ENCODE measurements around the gene POU2AF3.

The POU2AF3 gene

GRCh38 chr11:111327908-111328624, 29.7 kb downstream of the POU2AF3 start:
- DNase-seq (ENCODE audit: low read depth in 2 of 2): no peak

- no peak for DNase-seq (ENCODE audit: low read depth in 2 of 2)
Observed at GRCh38 chr11:111329306-111330204, 31.2 kb downstream of the POU2AF3 start.

- no peak for DNase-seq (ENCODE audit: low read depth in 2 of 2)
Observed at GRCh38 chr11:111330234-111330893, 32.0 kb downstream of the POU2AF3 start.

DNA sequence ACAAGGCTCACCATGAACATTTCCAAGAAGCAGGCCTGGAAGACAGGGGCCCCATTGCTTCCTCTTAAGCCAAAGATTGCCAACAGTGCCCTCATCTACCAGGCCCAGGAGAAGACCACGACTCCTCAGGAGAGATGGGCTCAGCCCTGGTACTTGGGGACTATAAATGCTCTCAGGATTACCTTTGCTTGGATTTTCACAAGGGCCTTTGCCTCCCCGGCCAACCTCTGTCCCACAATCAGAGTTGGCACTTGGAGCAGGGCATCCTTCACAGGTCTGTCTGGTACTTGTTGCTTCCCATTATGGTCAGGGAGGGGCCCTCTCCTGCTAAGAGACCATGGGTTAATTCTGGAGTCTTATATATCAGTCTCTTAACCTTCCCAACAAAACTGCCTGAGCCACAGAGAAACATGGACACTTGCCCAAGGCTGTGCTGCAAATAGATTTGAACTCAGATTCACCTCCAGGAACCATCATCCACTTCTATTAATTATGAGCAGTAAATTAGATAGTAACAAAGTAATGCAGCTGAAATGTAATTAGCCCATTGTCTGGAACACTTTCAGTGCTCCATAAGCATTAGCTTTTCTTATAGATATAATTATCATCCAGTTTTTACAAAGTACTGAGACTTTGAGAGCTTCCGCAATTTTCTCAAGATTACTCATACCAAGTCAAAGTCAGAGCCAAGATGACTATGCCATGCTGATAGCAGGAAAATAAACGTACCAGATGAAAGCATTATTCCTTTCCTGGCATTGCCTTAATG, 33.5 kb downstream of the POU2AF3 start:
- DNase-seq (ENCODE audit: low read depth in 2 of 2): no peak

GRCh38 chr11:111334532-111335502, 36.5 kb downstream of the POU2AF3 start:
- no peak for DNase-seq (ENCODE audit: low read depth in 2 of 2)

- DNase-seq (ENCODE audit: low read depth in 2 of 2): no peak
Observed at GRCh38 chr11:111335549-111335948, 37.2 kb downstream of the POU2AF3 start.

GRCh38 chr11:111336062-111336461, 37.7 kb downstream of the POU2AF3 start:
- DNase-seq (ENCODE audit: low read depth in 2 of 2): no peak

DNA sequence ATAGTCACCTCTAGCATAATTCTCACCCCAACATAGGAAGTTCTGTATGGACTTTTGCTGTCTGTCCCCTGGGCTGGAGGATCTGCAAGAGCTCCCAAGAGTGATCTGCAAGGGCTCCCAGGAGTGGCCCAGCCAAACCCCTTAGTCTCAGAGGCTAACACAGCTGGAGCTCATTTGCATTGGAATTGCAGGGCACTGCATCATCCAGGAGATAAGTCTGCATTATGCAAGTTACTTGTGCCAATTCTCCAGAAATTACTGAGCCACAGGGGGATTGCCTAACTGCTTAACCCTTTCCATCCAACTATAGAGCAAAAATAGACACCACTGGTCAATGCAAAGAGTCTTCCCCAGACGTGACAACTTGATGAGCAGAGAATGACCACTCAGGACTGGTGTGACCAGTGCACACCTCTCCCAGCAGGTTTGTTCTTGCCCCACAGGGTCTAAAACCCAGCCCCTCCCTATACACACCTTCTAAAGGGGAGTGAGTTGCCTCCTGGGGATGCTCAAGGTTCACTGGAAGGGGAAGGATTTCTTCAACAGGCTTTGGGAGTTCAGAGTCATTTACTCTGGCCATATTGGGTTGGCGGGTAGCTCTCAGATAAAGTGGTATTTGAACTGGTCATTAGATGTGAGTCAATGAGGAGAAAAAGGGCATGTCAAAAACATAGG, 38.4 kb downstream of the POU2AF3 start:
- no peak for DNase-seq (ENCODE audit: low read depth in 2 of 2)

- no peak for DNase-seq (ENCODE audit: low read depth in 2 of 2)
Observed at GRCh38 chr11:111339758-111340388, 41.5 kb downstream of the POU2AF3 start.

- DNase-seq (ENCODE audit: low read depth in 2 of 2): no peak
Observed at GRCh38 chr11:111342329-111342728, 44.0 kb downstream of the POU2AF3 start.

DNA sequence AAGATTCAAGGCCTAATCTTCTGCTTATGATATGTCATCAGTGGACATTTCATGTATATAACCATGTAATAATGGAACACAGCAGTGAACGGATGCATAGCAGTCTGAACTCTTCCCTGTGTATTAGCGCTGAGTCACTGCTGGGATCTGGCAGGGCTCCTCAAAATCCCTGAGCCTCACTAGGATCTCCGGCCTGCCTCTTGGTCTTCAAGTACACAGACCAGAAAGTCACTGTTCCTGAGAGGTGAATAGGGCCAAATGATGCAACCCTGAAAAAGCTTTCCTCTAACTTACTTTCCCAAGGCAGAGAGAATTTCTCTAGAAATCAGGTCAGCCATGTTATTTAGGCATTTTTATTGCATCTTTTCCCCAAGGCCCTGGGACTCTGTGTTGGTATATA, 45.7 kb downstream of the POU2AF3 start:
- no peak for DNase-seq (ENCODE audit: low read depth in 2 of 2)

DNA sequence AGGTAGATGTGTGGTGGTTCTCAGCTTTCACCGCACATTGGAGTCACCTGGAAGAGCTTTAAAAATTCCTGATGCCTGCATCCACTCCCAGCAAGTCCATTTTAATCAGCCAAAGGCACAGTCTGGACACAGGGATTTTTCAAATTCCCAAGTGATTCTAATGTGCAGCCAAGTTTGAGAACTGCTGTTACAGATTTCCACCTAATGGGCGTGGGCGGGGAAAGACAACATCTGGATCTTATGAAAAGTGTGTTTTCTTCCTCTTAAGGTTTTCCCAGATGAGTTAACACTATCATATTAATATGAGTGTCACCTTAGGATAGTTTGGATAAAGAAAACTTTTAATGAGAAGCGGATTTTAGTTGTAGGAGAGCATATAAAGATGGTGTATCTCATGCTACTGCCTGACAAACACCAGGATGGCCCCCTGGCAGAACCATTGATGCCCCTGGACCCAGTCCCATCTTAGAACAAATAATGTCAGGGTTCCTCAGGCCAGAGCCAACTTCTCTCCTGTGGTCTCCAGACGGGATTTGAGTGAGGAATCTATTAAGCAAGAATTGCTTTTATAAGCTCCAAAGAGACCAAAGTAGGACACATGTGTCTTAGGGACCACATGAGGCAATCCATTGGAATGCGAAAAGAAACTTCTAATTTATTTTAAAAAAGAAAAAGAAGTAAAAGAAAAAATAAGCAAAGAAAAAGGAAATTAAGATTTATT, 48.8 kb downstream of the POU2AF3 start:
- no peak for DNase-seq (ENCODE audit: low read depth in 2 of 2)

DNA sequence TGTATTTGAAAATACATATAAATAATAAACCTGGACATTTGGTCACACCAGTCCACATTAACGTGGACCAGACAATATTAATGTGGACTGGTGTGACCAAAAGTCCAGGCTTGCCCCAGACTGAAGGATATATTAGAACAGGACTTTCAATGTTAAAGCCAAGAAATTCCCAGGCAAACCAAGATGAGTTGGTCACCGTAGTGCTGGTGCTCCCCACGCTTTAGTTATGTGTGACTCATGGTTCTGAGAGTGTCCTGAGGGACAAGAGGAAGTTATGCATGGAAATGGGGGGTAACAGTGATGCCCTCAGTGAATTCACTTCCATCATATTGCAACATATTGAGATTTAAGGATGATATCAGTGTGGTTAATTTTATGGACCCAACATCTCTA, 49.4 kb downstream of the POU2AF3 start:
- no peak for DNase-seq (ENCODE audit: low read depth in 2 of 2)

GRCh38 chr11:111348147-111348546, 49.8 kb downstream of the POU2AF3 start:
- no peak for DNase-seq (ENCODE audit: low read depth in 2 of 2)

DNA sequence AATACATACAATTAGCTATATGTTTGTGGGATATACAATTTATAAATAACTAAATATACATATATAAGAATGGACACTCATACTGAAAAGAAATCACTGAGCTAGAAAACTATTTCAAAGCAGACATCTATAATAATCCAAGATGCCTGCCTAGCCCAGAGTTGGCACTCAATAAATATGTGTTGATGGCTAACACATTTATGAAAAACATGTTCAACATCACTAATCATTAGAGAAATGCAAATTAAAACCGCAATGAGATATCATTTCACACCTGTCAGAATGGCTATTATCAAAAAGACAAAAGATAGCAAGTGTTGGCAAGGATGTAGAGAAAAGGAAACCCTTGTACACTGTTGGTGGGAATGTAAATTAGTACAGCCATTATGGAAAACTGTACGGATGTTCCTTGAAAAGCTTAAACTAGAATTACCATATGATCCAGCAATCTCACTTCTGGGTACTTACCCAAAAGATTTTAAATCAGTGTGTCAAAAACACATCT, 50.9 kb downstream of the POU2AF3 start:
- no peak for DNase-seq (ENCODE audit: low read depth in 2 of 2)

GRCh38 chr11:111350811-111351210, 52.5 kb downstream of the POU2AF3 start:
- no peak for DNase-seq (ENCODE audit: low read depth in 2 of 2)

GRCh38 chr11:111351374-111352055, 53.2 kb downstream of the POU2AF3 start:
- no peak for DNase-seq (ENCODE audit: low read depth in 2 of 2)

- DNase-seq (ENCODE audit: low read depth in 2 of 2): no peak
Observed at GRCh38 chr11:111352231-111352746, 53.9 kb downstream of the POU2AF3 start.
